GM21528 (cell line): ENCODE measurements around the gene FOXE3.
"Not testable (repeated sequence)": the region's sequence is repeated elsewhere in the genome, so short reads cannot be mapped to it uniquely, and the experiment has no call there.

Experiments
- ATAC-seq: cut with Tn5 transposase; IDR thresholded peaks from one replicate; pipeline ENCODE4 v1.9.1; 2021; ENCODE audit warnings: mild to moderate bottlenecking, moderate library complexity; ENCODE audit not compliant: unreplicated experiment, low FRiP score

The FOXE3 gene

DNA sequence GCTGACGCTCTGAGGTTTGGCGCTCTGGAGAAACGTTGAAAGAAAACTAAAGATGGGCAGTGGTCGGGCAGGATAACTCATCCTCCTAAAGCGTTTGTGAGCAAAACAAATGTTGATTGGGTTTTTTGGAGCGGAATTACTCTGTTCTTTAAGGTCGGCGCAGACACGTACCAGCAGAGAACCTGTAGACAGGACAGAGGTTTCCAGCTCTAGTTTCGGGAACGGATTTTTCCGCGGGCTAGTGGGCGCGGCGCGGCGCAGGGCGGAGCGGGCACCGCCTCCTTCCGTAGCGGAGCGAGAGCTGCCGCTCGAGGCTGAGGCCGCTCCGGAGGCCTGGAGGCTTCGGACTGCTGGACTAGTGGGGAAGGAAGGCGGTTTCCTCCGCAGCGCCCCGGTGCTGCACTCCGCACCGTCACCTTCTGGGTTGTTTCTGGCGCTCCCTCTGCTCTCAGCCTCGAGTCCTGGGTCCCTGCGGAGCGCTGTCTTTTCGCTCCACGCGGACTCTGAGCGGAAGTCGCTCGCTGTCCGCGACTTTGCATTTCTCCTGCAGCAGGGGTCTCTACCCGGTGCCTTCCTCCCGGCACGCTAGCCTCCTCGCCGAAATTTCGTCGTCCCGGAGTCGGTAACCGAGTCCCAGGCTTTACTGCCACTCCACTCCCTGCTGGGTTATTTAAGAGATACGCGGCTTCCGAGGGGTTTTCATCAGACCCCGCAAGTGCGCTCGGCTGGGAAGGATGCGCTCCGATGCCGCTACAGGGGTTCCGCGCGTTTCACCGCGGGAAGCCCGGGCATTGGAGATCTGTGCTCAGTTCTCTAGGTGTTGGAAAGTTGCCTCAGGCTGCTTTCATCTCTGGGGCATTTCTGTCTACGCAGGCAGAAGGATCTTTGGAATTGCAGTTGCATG, 28.7 kb downstream of the FOXE3 start:
- no peak for ATAC-seq

DNA sequence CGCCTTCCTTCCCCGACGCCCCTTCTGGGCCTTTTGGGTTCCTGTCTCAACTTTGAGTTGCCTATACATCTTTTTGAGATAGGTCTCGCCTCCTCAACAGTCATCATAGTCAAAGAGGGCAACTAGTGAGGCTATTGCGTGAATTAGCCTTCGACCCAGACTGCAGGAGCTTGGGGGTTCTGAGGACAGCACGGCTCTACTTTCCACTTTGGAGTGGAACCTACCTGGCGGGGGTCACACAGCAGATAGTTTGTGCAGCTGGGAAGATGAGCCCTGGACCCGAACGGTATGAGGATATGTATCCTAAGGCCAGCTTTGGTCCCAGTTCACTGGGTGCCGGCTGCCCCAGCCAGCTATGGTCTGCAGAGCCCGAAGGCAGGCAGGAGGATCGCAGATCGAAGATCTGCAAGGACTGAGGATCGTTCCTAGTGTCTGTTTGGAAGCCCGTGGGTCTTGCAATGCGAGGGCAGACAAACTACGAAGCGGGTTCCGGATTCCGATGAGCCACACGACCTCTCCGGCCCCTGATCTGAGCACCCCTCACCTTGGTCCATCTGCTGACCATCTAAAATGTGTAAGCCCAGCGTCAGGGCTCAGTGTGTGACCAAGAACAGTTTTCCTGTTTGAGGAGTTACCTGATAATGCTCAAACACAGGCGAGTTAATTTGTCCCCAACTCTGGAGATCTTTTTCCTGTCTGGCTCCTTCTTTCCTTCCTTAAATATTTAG, 29.9 kb downstream of the FOXE3 start:
- no peak for ATAC-seq

DNA sequence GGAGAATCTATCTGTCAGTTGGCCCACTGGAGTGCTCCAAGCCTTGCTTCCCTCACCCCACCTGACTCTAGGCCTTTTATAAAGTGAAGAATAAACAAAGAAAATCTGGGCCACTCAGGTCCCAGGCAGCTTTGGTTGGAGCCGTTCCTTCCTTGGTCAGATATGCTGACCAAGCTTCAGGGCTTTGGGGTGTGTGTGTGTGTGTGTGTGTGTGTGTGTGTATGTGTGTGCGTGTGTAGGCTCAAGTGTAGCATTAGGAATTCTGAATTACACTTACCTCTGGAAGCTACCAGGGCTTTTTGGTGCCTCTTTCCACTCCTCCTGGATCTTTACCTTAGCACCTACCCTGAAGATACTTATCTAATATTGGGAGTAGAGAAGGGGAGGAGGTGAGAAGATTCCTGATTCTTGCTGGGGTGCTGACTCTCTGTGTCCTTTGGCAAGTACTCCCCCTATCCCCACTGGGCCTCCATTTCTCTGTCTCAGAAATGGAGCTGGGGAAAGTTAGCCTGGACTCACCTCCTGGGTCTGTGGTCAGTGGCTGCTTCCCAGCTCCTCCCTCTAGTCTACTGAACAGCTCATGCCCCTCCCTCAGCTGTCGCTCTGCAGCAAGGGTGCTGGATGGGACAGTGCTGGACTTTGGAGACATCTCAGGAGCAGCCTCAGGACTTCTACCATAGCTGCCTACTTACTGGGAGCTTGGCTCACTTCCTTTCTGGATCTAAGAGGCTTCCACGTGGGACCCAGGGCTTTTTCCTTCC, 32.6 kb downstream of the FOXE3 start:
- ATAC-seq = no peak

DNA sequence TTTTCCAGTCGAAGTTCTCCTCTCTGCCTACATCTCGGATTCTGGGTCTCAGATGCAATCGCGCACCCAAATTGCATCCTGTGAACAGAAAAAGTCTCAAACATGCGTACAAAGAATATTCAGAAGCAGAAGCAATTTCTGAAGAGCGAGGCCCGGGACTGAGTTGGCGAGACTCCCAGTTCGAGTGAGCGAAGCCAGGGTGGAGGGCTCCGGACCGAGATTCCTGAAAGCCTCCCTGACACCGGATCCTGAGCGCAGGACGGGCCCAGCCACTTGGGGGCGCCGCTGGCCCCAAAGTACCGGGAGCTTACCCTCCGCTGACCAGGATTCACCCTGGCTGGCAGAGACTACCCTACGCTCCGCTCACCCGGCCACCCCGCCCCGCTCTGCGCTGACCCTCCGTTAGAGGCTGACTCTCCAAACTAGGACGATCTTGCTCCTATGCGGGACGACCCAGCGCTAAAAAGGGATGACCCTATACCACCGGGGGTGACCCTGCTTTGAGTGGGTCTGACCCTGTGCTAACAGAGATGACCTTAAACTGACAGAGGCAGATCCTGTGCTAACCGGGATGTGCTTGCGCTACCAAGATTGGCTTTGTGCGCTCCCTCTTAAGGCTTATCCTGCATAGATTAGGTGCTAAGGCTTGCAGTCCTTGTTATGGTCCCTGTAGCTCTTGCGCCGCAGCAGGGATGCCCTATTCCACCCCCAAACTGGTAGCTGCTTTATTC, 33.9 kb downstream of the FOXE3 start:
- ATAC-seq = no peak

DNA sequence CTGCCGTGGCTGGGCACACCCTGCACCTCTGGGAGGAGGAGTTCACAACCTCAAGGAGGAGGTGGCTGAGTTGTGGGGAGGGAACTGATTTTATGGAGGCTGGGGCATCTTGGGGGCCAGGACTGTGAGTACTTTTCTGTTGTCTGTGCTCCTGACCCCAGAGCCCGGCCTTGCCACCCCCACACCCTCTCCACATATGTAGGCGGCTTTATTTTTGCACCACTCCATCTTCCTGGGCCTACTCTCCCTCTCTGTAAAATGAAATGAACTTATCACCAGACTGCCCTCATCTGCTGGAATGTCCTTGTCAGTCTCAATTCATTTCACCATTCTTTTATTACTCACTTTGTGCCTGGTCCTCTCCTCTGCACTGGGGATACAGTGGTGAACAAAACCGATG, 34.5 kb downstream of the FOXE3 start:
- ATAC-seq = no peak

DNA sequence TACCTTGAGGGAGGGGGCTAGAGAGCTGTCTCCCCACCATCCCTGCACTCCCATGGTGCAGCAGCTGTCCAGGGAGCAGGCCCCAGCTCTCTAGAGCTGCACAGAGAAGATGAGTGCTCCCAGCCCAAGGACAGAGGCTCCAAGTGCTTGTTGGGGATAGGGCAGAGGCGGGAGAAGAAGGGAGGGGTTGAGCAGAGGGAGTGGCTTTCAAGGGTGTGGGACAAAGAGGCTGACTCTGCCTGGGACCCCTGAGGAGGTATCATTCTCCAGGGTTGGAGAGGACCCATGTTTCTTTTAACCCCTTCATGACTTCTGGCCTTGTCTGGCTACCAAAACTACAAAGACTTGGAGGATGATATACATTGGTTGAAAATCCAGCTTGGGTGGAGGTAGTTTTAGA, 36.3 kb downstream of the FOXE3 start:
- no peak for ATAC-seq

DNA sequence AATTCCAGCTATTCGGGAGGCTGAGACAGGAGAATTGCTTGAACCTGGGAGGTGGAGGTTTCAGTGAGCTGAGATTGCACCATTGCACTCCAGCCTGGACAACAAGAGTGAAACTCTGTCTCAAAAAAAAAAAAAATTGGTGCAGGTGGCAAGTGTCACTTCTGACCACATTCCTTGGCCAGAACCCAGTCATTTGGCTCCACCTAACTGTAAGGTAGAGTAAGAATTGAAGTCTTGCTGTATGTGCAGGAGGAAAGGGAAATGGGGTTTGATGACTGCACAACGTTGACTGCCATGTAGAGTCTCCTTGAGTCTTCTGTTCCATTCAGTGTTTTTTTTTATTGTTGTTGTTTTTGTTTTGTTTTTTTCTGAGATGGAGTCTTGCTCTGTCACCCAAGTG, 37.8 kb downstream of the FOXE3 start:
- not testable (repeated sequence) for ATAC-seq

DNA sequence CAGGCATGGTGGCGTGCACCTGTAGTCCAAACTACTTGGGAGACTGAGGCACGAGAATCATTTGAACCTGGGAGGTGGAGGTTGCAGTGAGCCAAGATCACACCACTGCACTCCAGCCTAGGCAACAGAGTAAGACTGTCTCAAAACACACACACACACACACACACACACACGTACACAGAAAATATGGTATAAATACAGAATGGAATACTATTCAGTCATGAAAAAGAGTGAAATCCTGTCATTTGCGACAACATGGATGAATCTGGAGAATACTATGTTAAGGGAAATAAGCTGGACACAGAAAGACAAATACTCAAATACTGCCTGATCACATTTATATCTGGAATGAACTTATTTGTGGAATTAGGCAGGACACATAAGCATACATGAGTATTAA, 40.2 kb downstream of the FOXE3 start:
- no peak for ATAC-seq

DNA sequence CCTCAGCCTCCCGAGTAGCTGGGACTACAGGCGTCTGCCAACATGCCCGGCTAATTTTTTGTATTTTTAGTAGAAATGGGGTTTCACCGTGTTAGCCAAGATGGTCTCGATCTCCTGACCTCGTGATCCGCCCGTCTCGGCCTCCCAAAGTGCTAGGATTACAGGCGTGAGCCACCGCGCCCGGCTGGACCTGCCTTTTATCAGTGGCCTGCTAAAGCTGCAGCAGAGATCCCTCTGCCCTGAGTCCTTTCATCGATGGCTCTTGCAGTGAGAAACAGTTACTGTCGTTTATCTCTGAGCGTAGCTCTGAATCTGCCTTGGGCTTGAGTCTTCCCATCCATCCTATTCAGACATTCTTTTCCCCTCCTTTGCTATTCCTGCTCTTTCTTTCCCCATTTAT, 41.5 kb downstream of the FOXE3 start:
- not testable (repeated sequence) for ATAC-seq

DNA sequence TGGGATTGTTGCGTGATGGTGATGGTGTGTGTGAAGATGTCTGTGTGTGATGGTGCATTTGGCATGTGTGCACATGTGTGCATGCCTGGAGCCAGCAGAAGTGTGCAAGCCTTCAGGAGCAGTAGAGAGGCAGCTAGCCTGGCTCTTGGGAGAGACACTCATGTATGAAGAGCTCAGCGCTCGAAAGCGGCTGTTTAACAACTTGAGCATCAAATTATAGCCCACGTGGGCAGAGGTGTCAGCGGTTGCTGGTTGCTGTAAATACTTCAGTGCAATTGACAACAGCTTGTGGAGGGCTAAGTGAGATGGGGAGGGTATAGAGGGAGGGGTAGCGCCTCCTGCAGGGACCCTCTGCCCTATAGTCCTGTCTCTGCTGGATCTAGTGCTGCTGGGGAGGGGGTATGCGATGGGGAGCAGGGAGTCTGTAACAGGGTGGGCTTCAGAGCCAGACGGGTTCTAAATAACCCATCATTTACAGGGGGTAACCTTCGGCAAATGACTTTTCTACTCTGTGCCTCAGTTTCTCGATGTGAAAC, 43.2 kb downstream of the FOXE3 start:
- ATAC-seq = no peak

DNA sequence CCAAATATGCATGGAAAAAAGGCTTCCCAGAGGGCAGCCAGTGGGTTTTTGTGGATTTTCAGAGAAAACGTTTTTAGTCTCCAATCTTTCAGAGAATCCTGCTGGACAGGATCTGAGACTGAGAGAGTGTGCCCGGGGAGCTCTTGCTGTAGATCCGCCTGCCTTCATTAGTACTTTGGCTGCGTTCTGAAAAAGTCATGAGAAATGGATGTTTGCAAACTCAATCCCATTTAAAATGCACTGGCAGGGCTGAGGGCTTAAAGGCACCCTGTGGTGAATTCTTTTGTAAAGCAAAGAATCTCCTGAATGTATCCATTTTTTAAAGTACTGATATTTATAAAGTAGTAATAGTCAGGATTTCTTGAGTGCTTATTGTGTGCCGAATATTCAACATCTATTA, 44.0 kb downstream of the FOXE3 start:
- no peak for ATAC-seq

DNA sequence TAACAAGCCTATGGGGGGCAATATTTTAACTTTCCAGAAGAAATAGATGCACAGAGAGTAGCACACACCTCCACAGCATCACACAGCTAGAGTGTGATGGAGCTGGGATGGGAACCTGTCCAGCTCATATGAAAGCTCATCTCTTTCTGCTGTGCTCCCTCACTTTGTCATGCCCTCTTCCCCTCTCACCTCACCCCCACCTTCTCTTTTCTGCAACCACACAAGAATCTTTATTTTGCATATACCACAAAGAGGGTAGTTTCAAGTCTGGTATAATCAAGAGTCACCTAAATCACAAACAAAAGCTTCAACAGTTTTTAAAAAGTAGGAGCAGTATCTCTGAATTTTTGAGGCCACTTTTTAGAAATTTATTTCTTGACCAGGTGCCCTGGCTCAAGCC, 44.4 kb downstream of the FOXE3 start:
- ATAC-seq = no peak

DNA sequence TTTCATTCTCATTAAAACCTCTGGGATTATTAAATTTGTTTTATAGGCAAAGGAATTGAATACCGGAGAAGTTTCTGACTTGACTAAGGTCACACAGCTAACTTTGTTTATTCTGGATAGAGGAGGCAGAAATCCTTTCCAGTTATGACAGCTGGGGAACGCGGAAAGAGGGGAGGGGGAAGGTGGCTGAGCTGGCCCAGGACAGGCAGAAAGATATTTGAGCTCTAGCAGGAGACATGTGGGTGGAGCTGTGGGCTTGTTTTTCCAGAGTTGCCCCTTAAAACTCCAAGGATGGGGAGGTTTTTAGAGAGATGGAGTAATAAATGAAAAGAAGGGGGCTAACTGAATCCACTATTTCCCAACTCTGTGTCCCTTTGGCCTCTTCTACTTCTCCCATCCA, 49.5 kb downstream of the FOXE3 start:
- ATAC-seq = no peak
